GM20431 (cell line): ENCODE results near the gene DHH.
"Not testable (repeated sequence)": the region's sequence is repeated elsewhere in the genome, so short reads cannot be mapped to it uniquely, and the experiment has no call there.

ENCODE experiments used
- in situ Hi-C: fragments of 300-500 bp; cut with MseI, MboI; formaldehyde crosslinking; loops from one replicate; pipeline ENCODE4 v1.15.0; 2020; ENCODE audit warnings: low sequenced_read_pairs; ENCODE audit not compliant: unreplicated experiment

The DHH gene

GRCh38 chr12:49094160-49094974 lies at the start of gene DHH:
TSS of gene DHH (minus strand) at chr12:49094801. CDS start at chr12:49094512, 289 bp downstream.
- in situ Hi-C loops, result no loop called here

- in situ Hi-C loops, result no loop called here
These were observed 49.8 kb upstream of the DHH start for GRCh38 chr12:49144384-49144783.

- in situ Hi-C loops, result no loop called here
These were observed 44.4 kb upstream of the DHH start for GRCh38 chr12:49138999-49139398.

GRCh38 chr12:49138587-49138986 lies 44.0 kb upstream of the DHH start:
- in situ Hi-C loops, result no loop called here

GRCh38 chr12:49137476-49137875 lies 42.9 kb upstream of the DHH start:
- in situ Hi-C loops, result no loop called here

- in situ Hi-C loops, result not testable (repeated sequence)
These were observed 42.4 kb upstream of the DHH start for GRCh38 chr12:49136997-49137396.

GRCh38 chr12:49133590-49133989 lies 39.0 kb upstream of the DHH start:
- in situ Hi-C loops, result no loop called here

- in situ Hi-C loops, result no loop called here
These were observed 38.4 kb upstream of the DHH start for GRCh38 chr12:49133014-49133413.

- in situ Hi-C loops, result no loop called here
These were observed 37.4 kb upstream of the DHH start for GRCh38 chr12:49131894-49132461.

GRCh38 chr12:49131051-49131893 lies 36.7 kb upstream of the DHH start, which contains the start of gene TUBA1B:
TSS of gene TUBA1B (minus strand) at chr12:49131395. CDS start at chr12:49131300, 95 bp downstream.
- in situ Hi-C loops, result no loop called here

- in situ Hi-C loops, result no loop called here
These were observed 35.8 kb upstream of the DHH start for GRCh38 chr12:49130151-49131050.

- in situ Hi-C loops, result no loop called here
These were observed 34.9 kb upstream of the DHH start for GRCh38 chr12:49129332-49130150.

- in situ Hi-C loops, result not testable (repeated sequence)
These were observed 33.4 kb upstream of the DHH start for GRCh38 chr12:49127971-49128370.

- in situ Hi-C loops, result no loop called here
These were observed 32.5 kb upstream of the DHH start for GRCh38 chr12:49126852-49127763.

GRCh38 chr12:49121047-49121696 lies 26.6 kb upstream of the DHH start:
- in situ Hi-C loops, result no loop called here

GRCh38 chr12:49111206-49111605 lies 16.6 kb upstream of the DHH start:
- in situ Hi-C loops, result no loop called here

GRCh38 chr12:49110464-49111155 lies 16.0 kb upstream of the DHH start, which contains the start of gene LMBR1L:
TSS of gene LMBR1L (minus strand) at chr12:49110847. CDS start at chr12:49110555, 292 bp downstream.
- in situ Hi-C loops, result no loop called here
